Memory B cell (primary cell): Measurements from ENCODE around the gene THAP7.

Experiments
- ATAC-seq: fragments of 150-1000 bp; cut with Tn5 transposase; 2 replicates; pipeline ENCODE4 v1.10.0; 2021; ENCODE audit warnings: low read depth, mild to moderate bottlenecking, moderate library complexity
- DNase-seq, 2 donors: peaks; one replicate each; pipeline ENCODE4 v3.0.0; 2022; ENCODE audit warnings: low spot score in 2 of 2
- H3K27ac Mint-ChIP-seq: one replicate; pipeline ENCODE4 v1.8.0; 2022; ENCODE audit warnings: mild to moderate bottlenecking, moderate library complexity, mixed read lengths
- H3K27me3 Mint-ChIP-seq: one replicate; pipeline ENCODE4 v1.8.0; 2022; ENCODE audit warnings: mixed read lengths
- H3K36me3 Mint-ChIP-seq: one replicate; pipeline ENCODE4 v1.8.0; 2022; ENCODE audit warnings: mild to moderate bottlenecking, mixed read lengths
- H3K4me1 Mint-ChIP-seq: one replicate; pipeline ENCODE4 v1.8.0; 2022; ENCODE audit warnings: mixed read lengths
- H3K4me3 Mint-ChIP-seq: one replicate; pipeline ENCODE4 v1.8.0; 2022; ENCODE audit warnings: mild to moderate bottlenecking, moderate library complexity, mixed read lengths
- H3K9me3 Mint-ChIP-seq: one replicate; pipeline ENCODE4 v1.8.0; 2022; ENCODE audit warnings: mixed read lengths

Gene THAP7

GRCh38 chr22:20996598-20997535 lies 5.1 kb downstream of the THAP7 start:
- Mint-ChIP-seq H3K36me3 (peaks cover 4% of the 10 kb centered on the region), H3K4me1 (peaks cover 6% of the 10 kb centered on the region), H3K4me3 (no peak overlapping the region), H3K9me3 (no peaks in the 10 kb centered on the region), H3K27me3 (no peaks in the 10 kb centered on the region), H3K27ac (no peak overlapping the region)
- ATAC-seq (no peak), DNase-seq (no peak)

DNA sequence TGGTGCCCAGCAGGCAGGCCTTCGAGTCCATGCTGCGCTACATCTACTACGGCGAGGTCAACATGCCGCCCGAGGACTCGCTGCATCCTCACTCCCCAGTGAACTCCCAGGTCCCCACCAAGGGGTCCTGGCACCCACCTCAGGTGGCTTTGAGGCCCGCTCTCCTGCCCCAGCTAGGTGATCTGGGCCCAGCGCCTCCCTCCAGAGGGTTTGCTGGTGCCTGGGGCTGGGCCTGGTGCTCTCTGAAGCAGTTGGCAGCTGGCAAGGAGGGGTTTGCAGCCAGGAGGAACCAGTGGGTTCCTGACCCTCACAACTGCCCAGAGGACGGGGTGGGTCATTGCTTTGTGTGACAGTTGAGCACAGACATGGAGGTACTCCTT lies 5.9 kb downstream of the THAP7 start:
- no peak for ATAC-seq
- H3K27me3 Mint-ChIP-seq = no peaks in the 10 kb centered on the region
- H3K9me3 Mint-ChIP-seq = no peaks in the 10 kb centered on the region
- peaks cover under 1% of the 10 kb centered on the region for H3K4me1 Mint-ChIP-seq
- peaks cover 2% of the 10 kb centered on the region for H3K36me3 Mint-ChIP-seq
- H3K27ac Mint-ChIP-seq = no peak overlapping the region
- no peak for DNase-seq
- no peak overlapping the region for H3K4me3 Mint-ChIP-seq

GRCh38 chr22:20995329-20996030 lies 6.4 kb downstream of the THAP7 start:
- DNase-seq = no peak
- Mint-ChIP-seq H3K27me3 (no peaks in the 10 kb centered on the region), H3K9me3 (no peaks in the 10 kb centered on the region), H3K36me3 (peaks cover 6% of the 10 kb centered on the region), H3K4me3 (no peak overlapping the region), H3K27ac (no peak overlapping the region), H3K4me1 (no peaks in the 10 kb centered on the region)
- no peak for ATAC-seq

DNA sequence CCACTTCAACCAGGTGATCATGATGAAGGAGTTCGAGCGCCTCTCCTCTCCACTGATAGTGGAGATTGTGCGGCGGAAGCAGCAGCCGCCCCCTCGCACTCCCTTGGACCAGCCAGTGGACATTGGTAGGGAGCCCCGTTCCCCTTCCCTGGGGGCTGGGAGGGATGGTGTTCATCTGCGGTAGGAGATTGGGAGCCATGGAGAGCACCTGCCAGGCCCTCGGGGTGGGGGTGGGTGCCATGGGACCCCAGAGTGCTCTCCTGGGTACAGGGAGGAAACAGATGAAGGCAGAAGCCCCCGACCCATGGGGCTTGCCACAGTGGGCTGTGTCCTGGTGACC lies 7.0 kb downstream of the THAP7 start:
- ATAC-seq (no peak), DNase-seq (no peak)
- peaks cover 6% of the 10 kb centered on the region for H3K36me3 Mint-ChIP-seq
- no peak overlapping the region for H3K4me3 Mint-ChIP-seq
- no peak overlapping the region for H3K27ac Mint-ChIP-seq
- H3K4me1 Mint-ChIP-seq = no peaks in the 10 kb centered on the region
- no peaks in the 10 kb centered on the region for H3K27me3 Mint-ChIP-seq
- no peaks in the 10 kb centered on the region for H3K9me3 Mint-ChIP-seq

DNA sequence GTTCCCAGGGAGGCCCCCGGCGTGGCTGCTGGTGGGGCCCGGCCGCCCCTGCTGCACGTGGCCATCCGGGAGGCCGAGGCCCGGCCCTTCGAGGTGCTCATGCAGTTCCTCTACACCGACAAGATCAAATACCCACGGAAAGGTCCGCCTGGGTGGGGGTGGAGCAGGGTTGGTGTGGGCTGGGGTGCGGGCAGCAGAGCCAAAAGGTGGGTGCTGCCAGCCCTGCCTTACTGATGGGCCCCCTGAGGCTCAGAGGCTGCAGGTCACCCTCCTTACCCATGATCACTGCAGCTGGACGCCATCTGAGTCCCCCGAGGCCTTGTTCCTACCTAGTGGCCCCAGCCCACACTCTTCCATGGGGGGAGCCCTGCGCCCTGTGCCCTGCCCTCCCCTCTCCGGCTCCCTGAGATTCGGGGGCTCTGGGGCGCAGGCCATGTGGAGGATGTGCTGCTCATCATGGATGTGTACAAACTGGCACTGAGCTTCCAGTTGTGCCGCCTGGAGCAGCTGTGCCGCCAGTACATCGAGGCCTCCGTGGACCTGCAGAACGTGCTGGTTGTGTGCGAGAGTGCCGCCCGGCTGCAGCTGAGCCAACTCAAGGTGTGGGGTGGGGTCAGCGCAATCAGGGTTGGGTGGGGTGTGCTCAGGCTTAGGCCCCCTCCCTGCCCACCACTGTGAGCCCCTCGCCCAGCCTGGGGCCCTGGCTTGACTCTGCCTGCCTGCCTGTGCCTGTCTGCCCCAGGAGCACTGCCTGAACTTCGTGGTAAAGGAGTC lies 7.6 kb downstream of the THAP7 start:
- Mint-ChIP-seq H3K4me3 (no peak overlapping the region), H3K36me3 (peaks cover 6% of the 10 kb centered on the region), H3K27me3 (no peaks in the 10 kb centered on the region), H3K4me1 (no peaks in the 10 kb centered on the region), H3K27ac (no peak overlapping the region), H3K9me3 (no peaks in the 10 kb centered on the region)
- DNase-seq (no peak), ATAC-seq (no peak)

GRCh38 chr22:20993304-20994127 lies 8.4 kb downstream of the THAP7 start:
- no peak overlapping the region for H3K4me3 Mint-ChIP-seq
- no peaks in the 10 kb centered on the region for H3K9me3 Mint-ChIP-seq
- ATAC-seq (no peak), DNase-seq (no peak)
- H3K27ac Mint-ChIP-seq = no peak overlapping the region
- peaks cover 6% of the 10 kb centered on the region for H3K36me3 Mint-ChIP-seq
- H3K4me1 Mint-ChIP-seq = no peaks in the 10 kb centered on the region
- no peaks in the 10 kb centered on the region for H3K27me3 Mint-ChIP-seq

- ATAC-seq (no peak), DNase-seq (no peak)
- H3K4me1 Mint-ChIP-seq = no peaks in the 10 kb centered on the region
- no peak overlapping the region for H3K4me3 Mint-ChIP-seq
- no peaks in the 10 kb centered on the region for H3K27me3 Mint-ChIP-seq
- peaks cover 7% of the 10 kb centered on the region for H3K36me3 Mint-ChIP-seq
- H3K27ac Mint-ChIP-seq = no peak overlapping the region
- no peaks in the 10 kb centered on the region for H3K9me3 Mint-ChIP-seq
Observed at GRCh38 chr22:20992456-20993303, 9.2 kb downstream of the THAP7 start.

- H3K36me3 Mint-ChIP-seq = peaks cover 9% of the 10 kb centered on the region
- ATAC-seq = no peak
- no peak overlapping the region for H3K27ac Mint-ChIP-seq
- DNase-seq = no peak
- no peak overlapping the region for H3K4me3 Mint-ChIP-seq
- no peaks in the 10 kb centered on the region for H3K4me1 Mint-ChIP-seq
- H3K9me3 Mint-ChIP-seq = no peaks in the 10 kb centered on the region
- H3K27me3 Mint-ChIP-seq = no peaks in the 10 kb centered on the region
Observed at GRCh38 chr22:20992056-20992442, 9.9 kb downstream of the THAP7 start.

DNA sequence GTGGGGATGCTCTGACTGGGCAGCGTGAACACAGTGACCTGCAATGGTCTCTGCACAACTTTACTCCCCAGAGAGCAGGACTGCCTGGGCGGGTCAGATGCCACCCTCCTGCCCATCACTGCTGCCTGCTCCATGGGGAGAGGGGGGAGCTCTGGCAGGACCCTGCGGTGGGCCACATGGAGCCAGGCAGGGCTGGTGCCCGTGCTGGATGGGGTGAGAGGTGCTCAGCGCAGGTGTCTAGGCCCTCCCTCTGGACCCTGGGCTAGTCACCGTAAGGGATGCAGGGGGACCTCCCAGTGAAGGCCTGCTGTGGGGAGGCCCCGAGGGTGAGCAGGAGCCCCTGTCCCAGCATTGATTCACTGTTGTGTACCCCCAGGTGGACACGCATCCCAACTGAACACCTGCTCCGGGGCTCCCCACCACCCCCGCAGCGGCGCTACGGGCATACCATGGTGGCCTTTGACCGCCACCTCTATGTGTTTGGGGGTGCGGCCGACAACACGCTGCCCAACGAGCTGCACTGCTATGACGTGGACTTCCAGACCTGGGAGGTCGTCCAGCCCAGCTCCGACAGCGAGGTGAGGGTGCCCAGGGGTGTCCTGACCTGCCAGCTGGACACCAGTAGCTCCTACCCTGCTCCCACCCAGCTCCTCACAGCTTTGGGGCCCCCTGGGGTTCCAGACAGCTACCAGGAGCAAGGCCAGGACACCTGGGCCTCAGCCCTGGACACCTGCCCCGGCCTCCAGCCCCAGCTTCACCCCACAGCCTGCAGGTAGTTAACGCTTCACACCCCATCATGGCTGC lies 10.5 kb downstream of the THAP7 start:
- no peak overlapping the region for H3K4me3 Mint-ChIP-seq
- H3K4me1 Mint-ChIP-seq = peaks cover under 1% of the 10 kb centered on the region
- H3K36me3 Mint-ChIP-seq = peaks cover 10% of the 10 kb centered on the region
- DNase-seq = no peak
- H3K9me3 Mint-ChIP-seq = no peaks in the 10 kb centered on the region
- H3K27ac Mint-ChIP-seq = no peak overlapping the region
- H3K27me3 Mint-ChIP-seq = no peaks in the 10 kb centered on the region
- no peak for ATAC-seq

DNA sequence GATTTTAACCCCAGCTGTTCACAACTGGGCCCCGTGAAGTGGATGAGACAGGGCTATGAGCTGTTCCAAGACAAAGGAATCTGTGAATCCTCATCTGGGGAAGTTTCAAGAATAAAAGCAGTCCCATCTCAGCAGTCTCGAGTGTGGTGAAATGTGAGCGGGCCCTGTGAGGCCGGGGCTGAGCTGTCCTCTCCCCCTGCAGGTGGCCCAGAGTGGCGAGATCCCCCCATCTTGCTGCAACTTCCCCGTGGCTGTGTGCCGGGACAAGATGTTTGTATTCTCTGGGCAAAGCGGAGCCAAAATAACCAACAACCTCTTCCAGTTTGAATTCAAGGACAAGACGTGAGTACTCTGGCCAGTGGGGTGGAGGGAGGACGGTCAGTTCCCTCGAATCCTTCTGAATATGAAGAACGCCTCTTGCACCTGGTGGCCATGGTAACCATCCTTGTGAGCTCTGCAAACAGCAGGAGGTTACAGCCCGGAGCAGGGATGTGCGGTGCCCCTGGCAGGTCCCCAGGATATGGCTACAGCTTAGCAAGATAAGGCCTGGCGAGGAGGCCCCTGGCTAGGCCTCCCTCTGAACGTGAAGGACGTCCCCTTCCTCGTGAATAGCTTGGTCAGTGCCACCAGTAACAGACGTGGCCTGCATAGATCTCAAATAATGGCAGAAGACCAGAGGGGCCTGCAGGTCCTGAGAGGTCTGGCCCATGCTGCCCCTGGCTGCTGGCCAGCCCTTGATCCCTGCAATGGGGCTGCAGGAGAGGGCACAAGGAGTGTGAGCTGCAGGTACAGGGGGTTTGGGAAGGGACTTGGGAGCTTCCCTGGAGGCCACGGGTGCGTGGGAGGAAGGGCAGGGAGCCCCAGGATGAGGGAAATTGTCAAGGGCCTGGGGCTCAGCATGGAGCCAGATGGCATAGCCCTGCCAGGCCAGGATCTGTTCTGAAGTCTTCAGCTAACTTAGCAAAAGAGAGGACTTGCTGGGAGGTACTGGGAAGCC lies 11.4 kb downstream of the THAP7 start:
- no peak for DNase-seq
- peaks cover 12% of the 10 kb centered on the region for H3K36me3 Mint-ChIP-seq
- H3K27me3 Mint-ChIP-seq = no peaks in the 10 kb centered on the region
- H3K4me1 Mint-ChIP-seq = peaks cover 2% of the 10 kb centered on the region
- H3K4me3 Mint-ChIP-seq = no peak overlapping the region
- H3K9me3 Mint-ChIP-seq = no peaks in the 10 kb centered on the region
- no peak overlapping the region for H3K27ac Mint-ChIP-seq
- ATAC-seq = no peak

DNA sequence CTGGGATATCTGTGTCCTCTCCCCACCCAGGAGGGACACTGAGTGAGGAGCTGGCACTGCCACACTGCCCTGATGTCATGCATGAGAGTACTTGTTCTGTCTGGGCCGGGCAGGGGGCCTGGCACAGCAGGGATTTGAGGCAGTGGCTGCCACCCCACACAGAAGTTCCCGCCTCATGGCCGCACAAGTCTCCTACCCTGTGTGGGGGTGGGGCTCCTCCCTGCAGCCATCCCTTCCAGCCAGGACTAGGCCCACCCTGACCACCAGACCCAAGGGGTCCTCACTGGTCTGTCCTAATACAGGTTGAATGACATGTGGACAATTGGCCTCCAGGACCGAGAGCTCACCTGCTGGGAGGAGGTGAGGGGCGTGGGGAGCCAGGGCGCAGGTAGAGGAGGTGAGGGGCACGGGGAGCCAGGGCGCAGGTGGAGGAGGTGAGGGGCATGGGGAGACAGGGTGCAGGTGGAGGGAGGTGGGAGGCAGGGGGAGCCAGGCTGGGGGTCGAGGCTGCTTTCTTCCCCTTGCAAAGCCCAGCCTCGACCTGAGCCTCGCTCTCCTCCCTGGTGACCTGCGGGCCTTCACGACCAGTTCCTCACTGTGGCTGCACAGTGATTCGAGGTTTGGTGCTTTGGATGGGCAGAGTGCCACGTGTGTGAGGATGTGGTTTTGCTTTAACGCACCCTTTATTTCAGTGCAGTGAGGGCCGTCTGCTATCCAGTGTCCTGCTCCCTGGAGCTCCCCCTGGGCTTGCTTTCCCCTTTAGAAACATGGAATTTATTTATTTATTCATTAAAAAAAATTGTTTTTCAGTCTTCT lies 12.4 kb downstream of the THAP7 start:
- Mint-ChIP-seq H3K27ac (no peak overlapping the region), H3K36me3 (peaks cover 12% of the 10 kb centered on the region), H3K9me3 (no peaks in the 10 kb centered on the region), H3K4me1 (peaks cover 2% of the 10 kb centered on the region), H3K4me3 (no peak overlapping the region), H3K27me3 (no peaks in the 10 kb centered on the region)
- ATAC-seq (no peak), DNase-seq (no peak)
